B cell (primary cell): ENCODE data around the gene DLGAP3. TPM values are rescaled to one million over a fixed set of nuclear protein-coding genes. Genes with fewer than 3 reads are reported as not detected.

Experiments
- ATAC-seq: fragments of 200-7000 bp; cut with Tn5 transposase; one replicate; pipeline ENCODE4 v1.10.0; 2021; ENCODE audit warnings: low read depth, mild to moderate bottlenecking, moderate number of reproducible peaks, moderate library complexity
- CTCF ChIA-PET: fragments of 350-600 bp; sonication (Branson Sonifier 250); formaldehyde crosslinking; loops from one replicate; lab custom pipeline; 2021; ENCODE audit warnings: antibody characterized with exemption, inconsistent platforms; lab: Charles Lee
- POLR2A ChIA-PET: fragments of 350-600 bp; sonication (Branson Sonifier 250); formaldehyde crosslinking; loops from one replicate; lab custom pipeline; 2021; ENCODE audit warnings: antibody characterized with exemption; lab: Charles Lee
- DNase-seq: peaks from one replicate; pipeline ENCODE4 v3.0.0; 2013
- H2AFZ ChIP-seq: 2 replicates; pipeline ENCODE4 v1.6.1; 2012; ENCODE audit warnings: mild to moderate bottlenecking, low read depth, low read length; ENCODE audit not compliant: insufficient read depth, poor library complexity, severe bottlenecking
- H3K27ac ChIP-seq, 2 donors: 1 replicate in 1 of 2; 2 replicates in 1 of 2; pipeline ENCODE4 v1.5.1; 2012 to 2013; ENCODE audit warnings: low read length in 2 of 2, mild to moderate bottlenecking in 2 of 2, moderate library complexity in 1 of 2
- H3K27me3 ChIP-seq, 4 experiments: fragments of 200-600 bp in 1 of 4; sonication (generic) in 1 of 4; replicated peaks in 1 of 4; 1 replicate in 2 of 4; 2 replicates in 2 of 4; pipeline versions ENCODE4 v1.6.1 to v1.7.0; 2013 to 2016; ENCODE audit warnings: low read length in 3 of 4, mild to moderate bottlenecking in 2 of 4, mixed read lengths in 1 of 4, moderate library complexity in 1 of 4; ENCODE audit not compliant: insufficient read depth in 4 of 4, control insufficient read depth in 3 of 4; ENCODE audit errors: control extremely low read depth in 1 of 4
- H3K36me3 ChIP-seq, 2 experiments: replicated peaks in 1 of 2; 1 replicate in 1 of 2; 2 replicates in 1 of 2; pipeline versions ENCODE4 v1.6.1 to v1.7.1; 2013; ENCODE audit warnings: low read length in 1 of 2; ENCODE audit not compliant: insufficient read depth in 2 of 2, control insufficient read depth in 1 of 2; ENCODE audit errors: control extremely low read depth in 1 of 2, extremely low read depth in 1 of 2
- H3K4me1 ChIP-seq, 2 donors: fragments of 200-600 bp in 1 of 2; sonication (generic) in 1 of 2; 1 replicate in 1 of 2; 2 replicates in 1 of 2; pipeline versions ENCODE4 v1.5.1 to v1.6.1; 2013 to 2017; ENCODE audit warnings: low read length in 2 of 2; ENCODE audit not compliant: control insufficient read depth in 2 of 2, insufficient read depth in 2 of 2
- H3K4me2 ChIP-seq: replicated peaks from 2 replicates; pipeline ENCODE3; 2012; ENCODE audit warnings: mild to moderate bottlenecking, low read depth, low read length; ENCODE audit not compliant: poor library complexity, severe bottlenecking
- H3K4me3 ChIP-seq, 5 experiments: fragments of 200-600 bp in 1 of 5; sonication (generic) in 1 of 5; 1 replicate in 3 of 5; 2 replicates in 2 of 5; pipeline versions ENCODE4 v1.5.1 to v1.7.0; 2011 to 2016; ENCODE audit warnings: low read length in 4 of 5, mild to moderate bottlenecking in 4 of 5, low read depth in 2 of 5, control low read depth in 1 of 5, moderate library complexity in 1 of 5; ENCODE audit not compliant: insufficient read depth in 1 of 5; ENCODE audit errors: control extremely low read depth in 1 of 5, extremely low read depth in 1 of 5
- H3K79me2 ChIP-seq: fragments of 200-600 bp; sonication (generic); one replicate; pipeline ENCODE4 v1.6.0; 2016; ENCODE audit warnings: low read length; ENCODE audit not compliant: control insufficient read depth, insufficient read depth
- H3K9ac ChIP-seq: fragments of 200-600 bp; sonication (generic); 2 replicates; pipeline ENCODE4 v1.6.1; 2017; ENCODE audit warnings: mild to moderate bottlenecking, low read length, moderate library complexity
- H3K9me3 ChIP-seq, 3 donors: one replicate each; pipeline versions ENCODE4 v1.6.1 to v1.7.1; 2013; ENCODE audit warnings: low read length in 2 of 3; ENCODE audit not compliant: control insufficient read depth in 2 of 3, insufficient read depth in 1 of 3; ENCODE audit errors: control extremely low read depth in 1 of 3
- H4K20me1 ChIP-seq: 2 replicates; pipeline ENCODE4 v1.6.0; 2012; ENCODE audit warnings: mild to moderate bottlenecking, low read length; ENCODE audit not compliant: insufficient read depth, control insufficient read depth, poor library complexity, severe bottlenecking
- H3K27ac Mint-ChIP-seq: one replicate; pipeline ENCODE4 v1.8.0; 2021; ENCODE audit warnings: mixed read lengths
- H3K27me3 Mint-ChIP-seq: one replicate; pipeline ENCODE4 v1.8.0; 2021; ENCODE audit warnings: mixed read lengths
- H3K4me1 Mint-ChIP-seq: one replicate; pipeline ENCODE4 v1.8.0; 2021; ENCODE audit warnings: mixed read lengths
- H3K4me3 Mint-ChIP-seq: one replicate; pipeline ENCODE4 v1.8.0; 2021; ENCODE audit warnings: mixed read lengths
- H3K9me3 Mint-ChIP-seq: one replicate; pipeline ENCODE4 v1.8.0; 2022; ENCODE audit warnings: mixed read lengths; ENCODE audit not compliant: insufficient read depth
- CTCF ChIP-seq: fragments of 200-600 bp; IDR thresholded peaks from one replicate; pipeline ENCODE4 v1.8.0; 2022; ENCODE audit warnings: antibody characterized with exemption, mild to moderate bottlenecking
- EZH2 ChIP-seq: IDR thresholded peaks from 2 replicates; pipeline ENCODE4 v1.6.1; 2012; ENCODE audit warnings: borderline replicate concordance, low read depth, mild to moderate bottlenecking, moderate library complexity, low read length; ENCODE audit not compliant: insufficient read depth, poor library complexity, severe bottlenecking
- WGBS: methylation state at CpG from one replicate; pipeline ENCODE4 v1.1.5; 2013; ENCODE audit warnings: missing lambda C conversion rate; ENCODE audit not compliant: insufficient coverage; 5-methylcytosine and 5-hydroxymethylcytosine counted together
- intact Hi-C: fragments of 100-400 bp; cut with micrococcal nuclease; formaldehyde crosslinking; loops from one replicate; pipeline ENCODE4 v1.10.0; 2022
- polyA plus RNA-seq: library from polyadenylated mRNA; depleted of rRNA; stranded (reverse); fragments of >200 nt; gene quantifications from 2 replicates; pipeline ENCODE4 v1.2.3, GENCODE V29; 2012
- total RNA-seq, 2 donors: library from RNA; stranded (reverse); fragments of 120-200 nt in 1 of 2; gene quantifications; 1 replicate in 1 of 2; 2 replicates in 1 of 2; pipeline versions ENCODE4 v1.2.3 to v1.2.4, GENCODE V29; 2013 to 2022

The DLGAP3 gene
- total and polyA plus RNA-seq, 2 donors (not counting 1 experiment from before 2014, with no cell fraction given) = 2.3 to 2.4 TPM

- POLR2A ChIA-PET = interaction anchor here (0.6 kb wide), 1 partner anchor 55 kb away, joined by 7 read pairs; no protein-coding TSS in a partner anchor
- Mint-ChIP-seq H3K9me3 (no peaks in the 10 kb centered on the region), H3K27ac (no peak overlapping the region), H3K27me3 (no peaks in the 10 kb centered on the region), H3K4me1 (peaks cover 26% of the 10 kb centered on the region), H3K4me3 (no peak overlapping the region)
- CTCF ChIA-PET = no interaction called here
- no peaks in the 10 kb centered on the region for H3K9me3 ChIP-seq
- ATAC-seq = no peak
- 89% methylated on average over 3 of the region's 4 CpGs for WGBS
- no peak overlapping the region for H3K9ac ChIP-seq
- DNase-seq = no peak
- H2AFZ ChIP-seq = no peak overlapping the region
- H3K27ac ChIP-seq = no peak overlapping the region
- H3K4me3 ChIP-seq = no peak overlapping the region
- no peaks in the 10 kb centered on the region for H3K36me3 ChIP-seq
- no peaks in the 10 kb centered on the region for H3K27me3 ChIP-seq
- no peak for TF ChIP-seq EZH2
- TF ChIP-seq CTCF = no peak
- H3K4me1 ChIP-seq = peaks cover 13 to 21% of the 10 kb centered on the region in 2 donors
- no peaks in the 10 kb centered on the region for H4K20me1 ChIP-seq
- H3K79me2 ChIP-seq = no peaks in the 10 kb centered on the region
- H3K4me2 ChIP-seq = no peak overlapping the region
- intact Hi-C loops = no loop called here
Observed at GRCh38 chr1:34916104-34916503, 13.3 kb downstream of the DLGAP3 start.

DNA sequence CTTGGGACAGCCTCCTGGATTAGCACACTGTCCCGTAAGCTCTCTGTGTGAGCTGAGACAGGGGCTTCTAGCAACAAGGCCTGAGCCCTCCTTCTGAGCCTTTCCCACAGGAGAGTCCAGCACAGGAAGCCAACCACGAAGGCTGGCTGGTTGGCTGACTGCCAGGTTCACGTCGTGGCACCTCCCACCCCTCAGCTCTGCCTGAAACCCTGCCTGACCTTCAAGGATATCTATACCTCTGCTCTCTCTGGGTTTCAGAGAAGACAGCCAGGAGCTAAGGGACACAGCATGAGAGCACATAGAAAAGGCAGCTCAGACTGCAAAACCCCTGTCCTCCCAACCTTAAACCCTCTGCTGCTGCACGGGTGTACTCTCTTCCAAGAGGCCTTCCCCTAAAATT, 13.9 kb downstream of the DLGAP3 start:
- no peak overlapping the region for H3K4me2 ChIP-seq
- Mint-ChIP-seq H3K4me1 (peaks cover 25% of the 10 kb centered on the region), H3K27me3 (no peaks in the 10 kb centered on the region), H3K27ac (no peak overlapping the region), H3K4me3 (no peak overlapping the region), H3K9me3 (no peaks in the 10 kb centered on the region)
- no peaks in the 10 kb centered on the region for H3K36me3 ChIP-seq
- H3K9me3 ChIP-seq = no peaks in the 10 kb centered on the region
- no peak for TF ChIP-seq CTCF
- TF ChIP-seq EZH2 = no peak
- no peak overlapping the region for H3K4me3 ChIP-seq
- ChIA-PET POLR2A (no interaction called here), CTCF (no interaction called here)
- no peaks in the 10 kb centered on the region for H3K79me2 ChIP-seq
- H3K9ac ChIP-seq = no peak overlapping the region
- H3K27me3 ChIP-seq = no peaks in the 10 kb centered on the region
- no peak for DNase-seq
- ATAC-seq = no peak
- H3K4me1 ChIP-seq = peaks cover 13 to 21% of the 10 kb centered on the region in 2 donors
- WGBS = 27% methylated on average over 4 of the region's 5 CpGs
- H2AFZ ChIP-seq = no peak overlapping the region
- H4K20me1 ChIP-seq = no peaks in the 10 kb centered on the region
- intact Hi-C loops = no loop called here
- no peak overlapping the region for H3K27ac ChIP-seq
